SK-N-SH (cell line): ENCODE data around the gene REG3A.

Experiments used
- MXI1 ChIP-seq: IDR thresholded peaks from 2 replicates; pipeline ENCODE4 v1.6.1; 2012; ENCODE audit warnings: mild to moderate bottlenecking, low read depth, low read length, improper control_type of control experiment
- RAD21 ChIP-seq: IDR thresholded peaks from 2 replicates; pipeline ENCODE4 v1.6.1; 2012; ENCODE audit warnings: mild to moderate bottlenecking, low read length
- TCF12 ChIP-seq: IDR thresholded peaks from 2 replicates; pipeline ENCODE4 v1.4.0; 2012
- TF ChIP-seq, protein P1 (sequence below): fragments of 200-600 bp; sonication (generic); IDR thresholded peaks from 2 replicates; pipeline ENCODE4 v1.6.1; 2017; ENCODE audit warnings: antibody characterized with exemption, mild to moderate bottlenecking, moderate library complexity

DNA sequence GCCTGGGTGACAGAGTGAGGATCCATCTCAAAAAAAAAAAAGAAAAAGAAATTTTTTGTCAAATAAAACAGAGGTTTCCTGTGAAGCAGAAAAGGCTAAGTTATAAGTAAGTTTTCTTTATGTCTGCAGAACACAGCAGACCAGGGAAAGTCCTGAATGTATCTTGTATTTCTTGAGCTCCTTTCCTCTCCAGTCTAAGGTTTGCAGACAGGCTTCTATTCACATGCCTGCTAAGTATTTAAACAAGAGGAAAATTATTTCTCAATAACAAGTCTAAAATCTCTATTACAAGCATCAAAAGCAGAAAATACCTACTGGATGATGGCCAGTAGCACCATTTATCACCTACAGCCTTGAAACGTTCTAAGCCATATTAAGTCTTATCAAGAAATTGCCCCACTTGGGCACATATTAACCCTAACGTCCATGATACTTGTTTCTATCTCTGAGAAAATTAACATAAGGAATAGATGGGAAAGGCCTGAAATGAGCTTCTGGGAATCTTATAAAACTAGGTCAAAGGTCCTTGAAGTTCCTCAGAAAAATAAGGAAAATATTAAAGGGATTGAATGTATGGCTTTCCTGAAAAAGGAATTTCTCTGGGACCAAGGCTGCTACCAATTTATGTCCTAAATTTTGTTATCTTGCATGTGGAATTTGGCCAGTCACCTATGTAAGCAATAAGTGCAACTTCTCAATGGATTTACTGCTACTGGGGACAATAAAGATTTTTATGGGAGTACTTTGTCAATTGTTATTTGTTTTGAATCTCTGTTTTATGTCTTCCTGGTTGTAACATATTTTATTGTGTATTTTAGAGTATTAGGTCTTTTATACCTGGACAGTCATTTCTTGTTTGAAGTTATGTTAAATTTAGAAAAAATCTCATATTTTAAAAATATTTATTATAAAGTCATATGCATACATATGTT lies 42.3 kb downstream of the REG3A start:
- TF ChIP-seq, protein P1, sequence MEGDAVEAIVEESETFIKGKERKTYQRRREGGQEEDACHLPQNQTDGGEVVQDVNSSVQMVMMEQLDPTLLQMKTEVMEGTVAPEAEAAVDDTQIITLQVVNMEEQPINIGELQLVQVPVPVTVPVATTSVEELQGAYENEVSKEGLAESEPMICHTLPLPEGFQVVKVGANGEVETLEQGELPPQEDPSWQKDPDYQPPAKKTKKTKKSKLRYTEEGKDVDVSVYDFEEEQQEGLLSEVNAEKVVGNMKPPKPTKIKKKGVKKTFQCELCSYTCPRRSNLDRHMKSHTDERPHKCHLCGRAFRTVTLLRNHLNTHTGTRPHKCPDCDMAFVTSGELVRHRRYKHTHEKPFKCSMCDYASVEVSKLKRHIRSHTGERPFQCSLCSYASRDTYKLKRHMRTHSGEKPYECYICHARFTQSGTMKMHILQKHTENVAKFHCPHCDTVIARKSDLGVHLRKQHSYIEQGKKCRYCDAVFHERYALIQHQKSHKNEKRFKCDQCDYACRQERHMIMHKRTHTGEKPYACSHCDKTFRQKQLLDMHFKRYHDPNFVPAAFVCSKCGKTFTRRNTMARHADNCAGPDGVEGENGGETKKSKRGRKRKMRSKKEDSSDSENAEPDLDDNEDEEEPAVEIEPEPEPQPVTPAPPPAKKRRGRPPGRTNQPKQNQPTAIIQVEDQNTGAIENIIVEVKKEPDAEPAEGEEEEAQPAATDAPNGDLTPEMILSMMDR, result no peak
- no peak for TF ChIP-seq MXI1
- TF ChIP-seq TCF12, result no peak
- no peak for TF ChIP-seq RAD21
